BLaER1 treated with 17β-estradiol and CSF1 and Interleukin-3, amounts not matched to agents 10 nM and 100 nM (cell line): ENCODE data around the gene ANGEL2.
A peak's percentile ranks its signal among the peaks of the same experiment; 100 is the strongest.

Experiments used
- H3K27ac ChIP-seq, 11 experiments: shearing (Covaris generic); formaldehyde crosslinking; 2 replicates each; pipeline ENCODE4 v1.8.1; 2022
- H3K27me3 ChIP-seq, 11 experiments: shearing (Covaris generic); formaldehyde crosslinking; 2 replicates each; pipeline ENCODE4 v1.8.1; 2022
- H3K36me3 ChIP-seq, 11 experiments: shearing (Covaris generic); formaldehyde crosslinking; 2 replicates each; pipeline ENCODE4 v1.8.1; 2022
- H3K4me1 ChIP-seq, 10 experiments: shearing (Covaris generic); formaldehyde crosslinking; 2 replicates each; pipeline ENCODE4 v1.8.1; 2022
- H3K4me2 ChIP-seq, 11 experiments: shearing (Covaris generic); formaldehyde crosslinking; 2 replicates each; pipeline ENCODE4 v1.8.1; 2022
- H3K4me3 ChIP-seq, 10 experiments: shearing (Covaris generic); formaldehyde crosslinking; 2 replicates each; pipeline ENCODE4 v1.8.1; 2022
- H3K9ac ChIP-seq, 11 experiments: shearing (Covaris generic); formaldehyde crosslinking; 2 replicates each; pipeline ENCODE4 v1.8.1; 2022
- H3K9me3 ChIP-seq, 11 experiments: shearing (Covaris generic); formaldehyde crosslinking; replicated peaks in 1 of 11; 2 replicates each; pipeline ENCODE4 v1.8.1; 2022
- H4K20me1 ChIP-seq, 11 experiments: shearing (Covaris generic); formaldehyde crosslinking; 2 replicates each; pipeline ENCODE4 v1.8.1; 2022
- Cebpa-rat ChIP-seq, 11 experiments: shearing (Covaris generic); IDR thresholded peaks; 2 replicates each; pipeline ENCODE4 v1.8.1; 2022

Gene ANGEL2

GRCh38 chr1:212981571-212982328, 33.9 kb downstream of the ANGEL2 start:
- no peak overlapping the region for H3K27ac ChIP-seq
- H3K4me2 ChIP-seq: peak overlapping the region; percentile 11 to 52 (median 39); a peak in 18 of 22 replicates
- no peak overlapping the region for H3K4me3 ChIP-seq
- no peaks in the 10 kb centered on the region for H3K9me3 ChIP-seq
- peaks cover 0 to 6% (median 0%) of the 10 kb centered on the region in 11 experiments; a peak in 2 of 22 replicates for H4K20me1 ChIP-seq
- H3K9ac ChIP-seq: no peak overlapping the region; a peak in 1 of 22 replicates
- no peak for TF ChIP-seq Cebpa-rat (IDR thresholded peaks at IDR 0.05)
- H3K36me3 ChIP-seq: peaks cover 0 to 62% (median 30%) of the 10 kb centered on the region in 11 experiments; a peak in 15 of 22 replicates
- H3K27me3 ChIP-seq: no peaks in the 10 kb centered on the region
- peaks cover 9 to 24% (median 18%) of the 10 kb centered on the region in 10 experiments; a peak in 17 of 20 replicates for H3K4me1 ChIP-seq

GRCh38 chr1:212981025-212981495, 34.6 kb downstream of the ANGEL2 start:
- H3K9ac ChIP-seq: no peak overlapping the region
- peaks cover 9 to 24% (median 18%) of the 10 kb centered on the region in 10 experiments; a peak in 17 of 20 replicates for H3K4me1 ChIP-seq
- H3K4me2 ChIP-seq: peak overlapping the region; percentile 11 to 52 (median 39); a peak in 18 of 22 replicates
- peaks cover 0 to 63% (median 32%) of the 10 kb centered on the region in 11 experiments; a peak in 15 of 22 replicates for H3K36me3 ChIP-seq
- H4K20me1 ChIP-seq: peaks cover 0 to 6% (median 0%) of the 10 kb centered on the region in 11 experiments; a peak in 2 of 22 replicates
- no peak overlapping the region; a peak in 1 of 22 replicates for H3K27ac ChIP-seq
- H3K4me3 ChIP-seq: no peak overlapping the region
- H3K9me3 ChIP-seq: no peaks in the 10 kb centered on the region
- no peak for TF ChIP-seq Cebpa-rat (IDR thresholded peaks at IDR 0.05)
- H3K27me3 ChIP-seq: no peaks in the 10 kb centered on the region

GRCh38 chr1:212980123-212980785, 35.4 kb downstream of the ANGEL2 start:
- H3K4me2 ChIP-seq: peak overlapping the region in 1 of 11 experiments; percentile 52; a peak in 2 of 22 replicates
- H3K4me1 ChIP-seq: peaks cover 9 to 24% (median 18%) of the 10 kb centered on the region in 10 experiments; a peak in 17 of 20 replicates
- H3K9ac ChIP-seq: no peak overlapping the region
- no peak overlapping the region for H3K4me3 ChIP-seq
- peaks cover 0 to 69% (median 40%) of the 10 kb centered on the region in 11 experiments; a peak in 14 of 22 replicates for H3K36me3 ChIP-seq
- H3K27me3 ChIP-seq: no peaks in the 10 kb centered on the region
- no peak for TF ChIP-seq Cebpa-rat (IDR thresholded peaks at IDR 0.05)
- H4K20me1 ChIP-seq: peaks cover 0 to 6% (median 0%) of the 10 kb centered on the region in 11 experiments; a peak in 2 of 22 replicates
- H3K9me3 ChIP-seq: no peaks in the 10 kb centered on the region
- H3K27ac ChIP-seq: no peak overlapping the region

- Histone ChIP-seq H3K4me2 (no peak overlapping the region), H3K36me3 (peaks cover 0 to 69% (median 42%) of the 10 kb centered on the region in 11 experiments; a peak in 14 of 22 replicates)
Measured at GRCh38 chr1:212979340-212980122, 36.1 kb downstream of the ANGEL2 start.

GRCh38 chr1:212977781-212978645, 37.7 kb downstream of the ANGEL2 start:
- no peak for TF ChIP-seq Cebpa-rat (IDR thresholded peaks at IDR 0.05)
- Histone ChIP-seq H3K4me2 (no peak overlapping the region), H3K9me3 (no peaks in the 10 kb centered on the region), H4K20me1 (peaks cover 0 to 6% (median 0%) of the 10 kb centered on the region in 11 experiments; a peak in 2 of 22 replicates), H3K4me3 (no peak overlapping the region), H3K9ac (no peak overlapping the region), H3K27me3 (no peaks in the 10 kb centered on the region), H3K36me3 (peaks cover 0 to 73% (median 52%) of the 10 kb centered on the region in 11 experiments; a peak in 14 of 22 replicates), H3K27ac (no peak overlapping the region), H3K4me1 (peaks cover 9 to 30% (median 18%) of the 10 kb centered on the region in 10 experiments; a peak in 17 of 20 replicates)

More at GRCh38 chr1:212979340-212980122, 36.1 kb downstream of the ANGEL2 start:
- H3K9ac ChIP-seq: no peak overlapping the region
- H3K27ac ChIP-seq: no peak overlapping the region
- H3K4me1 ChIP-seq: peaks cover 9 to 28% (median 18%) of the 10 kb centered on the region in 10 experiments; a peak in 17 of 20 replicates
- H3K4me3 ChIP-seq: no peak overlapping the region
- no peaks in the 10 kb centered on the region for H3K27me3 ChIP-seq
- TF ChIP-seq Cebpa-rat (IDR thresholded peaks at IDR 0.05): no peak
- peaks cover 0 to 6% (median 0%) of the 10 kb centered on the region in 11 experiments; a peak in 2 of 22 replicates for H4K20me1 ChIP-seq
- no peaks in the 10 kb centered on the region for H3K9me3 ChIP-seq

- H4K20me1 ChIP-seq: no peaks in the 10 kb centered on the region
- peaks cover 8 to 20% (median 10%) of the 10 kb centered on the region in 10 experiments; a peak in 17 of 20 replicates for H3K4me1 ChIP-seq
- H3K27ac ChIP-seq: no peak overlapping the region
- no peak overlapping the region for H3K9ac ChIP-seq
- TF ChIP-seq Cebpa-rat (IDR thresholded peaks at IDR 0.05): no peak
- no peaks in the 10 kb centered on the region for H3K9me3 ChIP-seq
- peaks cover 0 to 82% (median 63%) of the 10 kb centered on the region in 11 experiments; a peak in 14 of 22 replicates for H3K36me3 ChIP-seq
- H3K27me3 ChIP-seq: no peaks in the 10 kb centered on the region
- H3K4me3 ChIP-seq: no peak overlapping the region
- no peak overlapping the region for H3K4me2 ChIP-seq
Measured at GRCh38 chr1:212976586-212976985, 39.1 kb downstream of the ANGEL2 start.

GRCh38 chr1:212975111-212975918, 40.4 kb downstream of the ANGEL2 start:
- Histone ChIP-seq H3K9me3 (no peaks in the 10 kb centered on the region), H3K36me3 (peaks cover 0 to 94% (median 68%) of the 10 kb centered on the region in 11 experiments; a peak in 14 of 22 replicates), H4K20me1 (no peaks in the 10 kb centered on the region), H3K27me3 (no peaks in the 10 kb centered on the region), H3K9ac (no peak overlapping the region), H3K4me2 (no peak overlapping the region), H3K27ac (no peak overlapping the region), H3K4me1 (peaks cover 0 to 8% (median 0%) of the 10 kb centered on the region in 10 experiments; a peak in 2 of 20 replicates), H3K4me3 (no peak overlapping the region)
- TF ChIP-seq Cebpa-rat (IDR thresholded peaks at IDR 0.05): no peak
